A549 (cell line): Measurements from ENCODE around the gene MYO6.

ENCODE experiments used
- ESRRA ChIP-seq: fragments of 150-350 bp; IDR thresholded peaks from 2 replicates; pipeline ENCODE4 v1.6.1; 2014; ENCODE audit warnings: mild to moderate bottlenecking, low read length, borderline replicate concordance
- TF ChIP-seq, protein P1 (sequence below): fragments of >200 bp; sonication (Bioruptor Twin); formaldehyde crosslinking; IDR thresholded peaks from 3 replicates; pipeline ENCODE4 v1.5.1; 2016

GRCh38 chr6:75935473-75935793 is 186.4 kb downstream of the MYO6 start:
- TF ChIP-seq, protein P1, sequence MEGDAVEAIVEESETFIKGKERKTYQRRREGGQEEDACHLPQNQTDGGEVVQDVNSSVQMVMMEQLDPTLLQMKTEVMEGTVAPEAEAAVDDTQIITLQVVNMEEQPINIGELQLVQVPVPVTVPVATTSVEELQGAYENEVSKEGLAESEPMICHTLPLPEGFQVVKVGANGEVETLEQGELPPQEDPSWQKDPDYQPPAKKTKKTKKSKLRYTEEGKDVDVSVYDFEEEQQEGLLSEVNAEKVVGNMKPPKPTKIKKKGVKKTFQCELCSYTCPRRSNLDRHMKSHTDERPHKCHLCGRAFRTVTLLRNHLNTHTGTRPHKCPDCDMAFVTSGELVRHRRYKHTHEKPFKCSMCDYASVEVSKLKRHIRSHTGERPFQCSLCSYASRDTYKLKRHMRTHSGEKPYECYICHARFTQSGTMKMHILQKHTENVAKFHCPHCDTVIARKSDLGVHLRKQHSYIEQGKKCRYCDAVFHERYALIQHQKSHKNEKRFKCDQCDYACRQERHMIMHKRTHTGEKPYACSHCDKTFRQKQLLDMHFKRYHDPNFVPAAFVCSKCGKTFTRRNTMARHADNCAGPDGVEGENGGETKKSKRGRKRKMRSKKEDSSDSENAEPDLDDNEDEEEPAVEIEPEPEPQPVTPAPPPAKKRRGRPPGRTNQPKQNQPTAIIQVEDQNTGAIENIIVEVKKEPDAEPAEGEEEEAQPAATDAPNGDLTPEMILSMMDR: no peak
- no peak for TF ChIP-seq ESRRA
